Measurements from ENCODE around the gene GNPTG.

- TF ChIP-seq MYBL2 (IDR thresholded peaks at IDR 0.05; ENCODE audit: low read depth) (no peak), MYBL2 (CRISPR knock-in tag; IDR thresholded peaks at IDR 0.05; ENCODE audit: borderline replicate concordance) (no peak), POLR2A (conservative IDR thresholded peaks at IDR 0.05) (no peak)
Observed at GRCh38 chr16:1394367-1394951, 42.7 kb downstream of the GNPTG start.
